ENCODE results near the gene NPRL2. TPM values are rescaled to one million over a fixed set of nuclear protein-coding genes. Genes with fewer than 3 reads are reported as not detected.

NPRL2 gene
- total and polyA plus RNA-seq, 2 of the 8 experiments (the other 6 are each of a cell fraction or from before 2014, with no cell fraction given), result 28.4 to 51.4 TPM

DNA sequence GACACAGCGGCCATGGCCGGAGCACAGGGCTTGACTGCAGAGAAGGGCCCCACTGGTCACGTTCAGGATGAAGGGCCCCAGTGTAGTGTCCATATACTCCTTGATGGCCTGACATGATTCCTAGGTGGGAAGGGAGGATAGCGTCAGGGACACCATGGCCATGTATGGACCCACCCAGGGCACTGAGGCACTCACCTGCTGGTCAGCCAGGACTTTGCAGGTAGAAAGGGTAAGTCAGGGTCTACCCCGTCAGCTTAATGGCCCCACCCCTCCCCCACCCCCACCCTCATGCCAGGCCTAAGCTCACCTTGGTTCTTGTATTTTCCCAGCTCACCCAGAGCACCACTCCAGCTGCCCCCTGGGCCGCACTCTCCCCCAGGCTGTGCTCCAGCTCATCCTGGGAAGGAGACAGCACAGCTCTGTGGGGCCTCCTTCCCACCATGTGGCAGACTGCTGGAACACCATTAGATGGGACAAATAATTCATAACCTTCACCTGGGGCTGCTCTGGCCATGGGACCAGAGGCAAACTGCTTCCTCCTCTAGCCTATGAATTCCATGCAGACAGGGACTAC lies 49.8 kb downstream of the NPRL2 start:
- POLR2A ChIA-PET (ENCODE audit: partially characterized antibody), result interaction anchor here (0.6 to 11.3 kb wide), 3 partner anchors 11 to 36 kb away, joined by 3 to 149 read pairs (median 5); partner anchors contain the start of gene HYAL2
- TF ChIP-seq ZNF274 (IDR thresholded peaks at IDR 0.05; ENCODE audit: borderline replicate concordance, extremely low read depth, low read length) (no peak), SUZ12 (IDR thresholded peaks at IDR 0.05; ENCODE audit: low read length) (no peak), CEBPB (IDR thresholded peaks at IDR 0.05; ENCODE audit: low read depth, low read length) (no peak), ASH2L (IDR thresholded peaks at IDR 0.05; ENCODE audit: low read length) (no peak), SP4 (IDR thresholded peaks at IDR 0.05; ENCODE audit: low read length) (no peak), RNF2 (IDR thresholded peaks at IDR 0.05; ENCODE audit: borderline replicate concordance, low read depth, low read length, missing control alignments, poor library complexity, severe bottlenecking) (no peak), YY1 (IDR thresholded peaks at IDR 0.05; ENCODE audit: low read depth, low read length) (no peak), CBX5 (IDR thresholded peaks at IDR 0.05; ENCODE audit: low read depth, low read length) (no peak), JUN (IDR thresholded peaks at IDR 0.05; ENCODE audit: low read depth, low read length) (no peak), CREB1 (IDR thresholded peaks at IDR 0.05) (no peak), SIN3A (conservative IDR thresholded peaks at IDR 0.05 in 1 of 2, IDR thresholded peaks at IDR 0.05 in 1 of 2; ENCODE audit: low read depth in 1 of 2, low read length in 2 of 2) (no peak)
- TF ChIP-seq, protein P1, sequence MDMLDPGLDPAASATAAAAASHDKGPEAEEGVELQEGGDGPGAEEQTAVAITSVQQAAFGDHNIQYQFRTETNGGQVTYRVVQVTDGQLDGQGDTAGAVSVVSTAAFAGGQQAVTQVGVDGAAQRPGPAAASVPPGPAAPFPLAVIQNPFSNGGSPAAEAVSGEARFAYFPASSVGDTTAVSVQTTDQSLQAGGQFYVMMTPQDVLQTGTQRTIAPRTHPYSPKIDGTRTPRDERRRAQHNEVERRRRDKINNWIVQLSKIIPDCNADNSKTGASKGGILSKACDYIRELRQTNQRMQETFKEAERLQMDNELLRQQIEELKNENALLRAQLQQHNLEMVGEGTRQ (IDR thresholded peaks at IDR 0.05; ENCODE audit: low read length), result no peak

More for the DNA sequence above, 49.8 kb downstream of the NPRL2 start:
- Histone ChIP-seq H3K18ac (ENCODE audit: extremely low read depth, low read length) (no peak overlapping the region), H2BK20ac (ENCODE audit: low read length) (no peak overlapping the region), H4K91ac (replicated peaks; ENCODE audit: insufficient read length, low read length) (no peak overlapping the region), H3K27me3 (replicated peaks in 1 of 4; ENCODE audit: control insufficient read depth in 3 of 4, extremely low read depth in 1 of 4, insufficient read depth in 3 of 4, low read length in 3 of 4) (no peaks in the 10 kb centered on the region; a peak in 1 of 7 replicates), H3K23me2 (ENCODE audit: low read depth, low read length) (peaks cover 5% of the 10 kb centered on the region; the same call in 1 of the 2 replicates), H2BK120ac (replicated peaks; ENCODE audit: low read depth, low read length) (no peak overlapping the region), H2AFZ (ENCODE audit: low read length) (no peak overlapping the region), H2BK12ac (ENCODE audit: low read depth, low read length) (no peak overlapping the region), H3K36me3 (ENCODE audit: control insufficient read depth in 2 of 4, insufficient read depth in 4 of 4, low read length in 3 of 4) (no peaks in the 10 kb centered on the region), H4K20me1 (replicated peaks in 1 of 2; ENCODE audit: control insufficient read depth in 1 of 2, insufficient read depth in 2 of 2, low read length in 2 of 2) (peaks cover 0 to 2% of the 10 kb centered on the region in 2 experiments), H3K79me1 (ENCODE audit: low read depth, low read length) (no peaks in the 10 kb centered on the region), H3K14ac (ENCODE audit: insufficient read length) (no peak overlapping the region), H3K4me2 (ENCODE audit: insufficient read depth in 1 of 2, low read depth in 2 of 2, low read length in 2 of 2) (no peak overlapping the region; a peak in 1 of 4 replicates), H2BK15ac (ENCODE audit: low read length) (no peak overlapping the region), H3K4me1 (replicated peaks in 1 of 4; ENCODE audit: control insufficient read depth in 3 of 4, insufficient read depth in 4 of 4, low read length in 3 of 4) (peaks cover 0 to 26% (median 12%) of the 10 kb centered on the region in 4 experiments; a peak in 6 of 7 replicates), H3K23ac (ENCODE audit: insufficient read length) (no peak overlapping the region), H3K4me3 (ENCODE audit: extremely low read depth in 1 of 4, insufficient read depth in 2 of 4, low read depth in 3 of 4, low read length in 4 of 4) (no peak overlapping the region), H3K4ac (replicated peaks; ENCODE audit: insufficient read length, low read depth, low read length) (no peak overlapping the region), H4K5ac (ENCODE audit: insufficient read length, low read depth, low read length) (no peak overlapping the region), H4K8ac (ENCODE audit: extremely low read depth, insufficient read depth, low read length) (peak overlapping the region; percentile 18; the same call in 1 of the 2 replicates), H2AK5ac (ENCODE audit: low read depth, low read length) (peak overlapping the region; percentile 48; the same call in 1 of the 2 replicates), H2BK5ac (ENCODE audit: low read depth, low read length) (no peak overlapping the region), H3K9ac (replicated peaks in 1 of 4; ENCODE audit: extremely low read depth in 1 of 4, low read depth in 3 of 4, low read length in 3 of 4) (no peak overlapping the region), H3K27ac (ENCODE audit: low read depth, low read length) (no peak overlapping the region), H3K9me3 (ENCODE audit: insufficient read depth in 2 of 2, low read depth in 1 of 2, low read length in 1 of 2) (no peaks in the 10 kb centered on the region), H3K56ac (replicated peaks; ENCODE audit: insufficient read length, low read depth, low read length) (no peak overlapping the region), H3K79me2 (ENCODE audit: control insufficient read depth in 1 of 2, insufficient read depth in 2 of 2, low read length in 2 of 2) (no peaks in the 10 kb centered on the region)
- WGBS, 2 experiments (ENCODE audit: extremely low coverage in 1 of 2, insufficient coverage in 1 of 2, insufficient read length in 1 of 2, insufficient replicate concordance in 2 of 2, low coverage in 1 of 2, low lambda C conversion rate in 2 of 2, missing lambda C conversion rate in 1 of 2), result 89% methylated on average over 6 of the region's 6 CpGs; no CpG with 5 or more reads in 1 of the 2 experiments
- CTCF ChIA-PET (ENCODE audit: partially characterized antibody), result interaction anchor here (1.0 to 3.6 kb wide), 3 partner anchors 24 to 86 kb away, joined by 3 to 24 read pairs (median 6); no protein-coding TSS in a partner anchor
- FAIRE-seq, result no peak
- DNase-seq (ENCODE audit: low read depth in 1 of 2, low spot score in 2 of 2), result no peak

All from H1 (cell line).